ENCODE data around the gene EDN2. TPM values are rescaled to one million over a fixed set of nuclear protein-coding genes. Genes with fewer than 3 reads are reported as not detected.

The EDN2 gene
- total and polyA plus RNA-seq, 2 experiments from 2014 or later = 0.40 to 2.3 TPM

- H3K4me2 ChIP-seq = peak overlapping the region; percentile 79
- H3K27me3 ChIP-seq = no peaks in the 10 kb centered on the region
- no peak overlapping the region for H3K27ac ChIP-seq
- H3K36me3 ChIP-seq (replicated peaks; ENCODE audit: insufficient read depth, low read depth) = no peaks in the 10 kb centered on the region
- no peaks in the 10 kb centered on the region for H3K79me2 ChIP-seq
- 28% methylated on average over 51 of the region's 53 CpGs for WGBS (ENCODE audit: low lambda C conversion rate, missing lambda C conversion rate)
- H3K9me2 ChIP-seq (replicated peaks; ENCODE audit: insufficient read depth) = no peaks in the 10 kb centered on the region
- H3K4me1 ChIP-seq (ENCODE audit: insufficient read depth) = peaks cover 25% of the 10 kb centered on the region
- H2AFZ ChIP-seq = peak overlapping the region; percentile 55
- peak; percentile 95 for DNase-seq (ENCODE audit: low spot score)
- no peaks in the 10 kb centered on the region for H4K20me1 ChIP-seq (ENCODE audit: insufficient read depth, poor library complexity, severe bottlenecking)
- H3K9me3 ChIP-seq (ENCODE audit: low read depth) = no peaks in the 10 kb centered on the region
- TF ChIP-seq, protein P1, sequence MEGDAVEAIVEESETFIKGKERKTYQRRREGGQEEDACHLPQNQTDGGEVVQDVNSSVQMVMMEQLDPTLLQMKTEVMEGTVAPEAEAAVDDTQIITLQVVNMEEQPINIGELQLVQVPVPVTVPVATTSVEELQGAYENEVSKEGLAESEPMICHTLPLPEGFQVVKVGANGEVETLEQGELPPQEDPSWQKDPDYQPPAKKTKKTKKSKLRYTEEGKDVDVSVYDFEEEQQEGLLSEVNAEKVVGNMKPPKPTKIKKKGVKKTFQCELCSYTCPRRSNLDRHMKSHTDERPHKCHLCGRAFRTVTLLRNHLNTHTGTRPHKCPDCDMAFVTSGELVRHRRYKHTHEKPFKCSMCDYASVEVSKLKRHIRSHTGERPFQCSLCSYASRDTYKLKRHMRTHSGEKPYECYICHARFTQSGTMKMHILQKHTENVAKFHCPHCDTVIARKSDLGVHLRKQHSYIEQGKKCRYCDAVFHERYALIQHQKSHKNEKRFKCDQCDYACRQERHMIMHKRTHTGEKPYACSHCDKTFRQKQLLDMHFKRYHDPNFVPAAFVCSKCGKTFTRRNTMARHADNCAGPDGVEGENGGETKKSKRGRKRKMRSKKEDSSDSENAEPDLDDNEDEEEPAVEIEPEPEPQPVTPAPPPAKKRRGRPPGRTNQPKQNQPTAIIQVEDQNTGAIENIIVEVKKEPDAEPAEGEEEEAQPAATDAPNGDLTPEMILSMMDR (IDR thresholded peaks at IDR 0.05; ENCODE audit: poor library complexity) = peak; percentile 93
- TF ChIP-seq EZH2 (IDR thresholded peaks at IDR 0.05; ENCODE audit: borderline replicate concordance) = no peak
- no peak overlapping the region for H3K4me3 ChIP-seq
These were observed 31.9 kb upstream of the EDN2 start for GRCh38 chr1:41516168-41517061.

- H4K20me1 ChIP-seq (ENCODE audit: insufficient read depth, poor library complexity, severe bottlenecking) = no peaks in the 10 kb centered on the region
- H3K36me3 ChIP-seq (replicated peaks; ENCODE audit: insufficient read depth, low read depth) = no peaks in the 10 kb centered on the region
- no peaks in the 10 kb centered on the region for H3K79me2 ChIP-seq
- DNase-seq (ENCODE audit: low spot score) = no peak
- no peaks in the 10 kb centered on the region for H3K27me3 ChIP-seq
- H2AFZ ChIP-seq = no peak overlapping the region
- H3K4me3 ChIP-seq = no peak overlapping the region
- WGBS (ENCODE audit: low lambda C conversion rate, missing lambda C conversion rate) = 12% methylated on average over 6 of the region's 6 CpGs
- peak overlapping the region; percentile 48 for H3K27ac ChIP-seq
- peak overlapping the region; percentile 58 for H3K4me2 ChIP-seq
- no peaks in the 10 kb centered on the region for H3K9me3 ChIP-seq (ENCODE audit: low read depth)
- H3K4me1 ChIP-seq (ENCODE audit: insufficient read depth) = peaks cover 25% of the 10 kb centered on the region
- TF ChIP-seq, protein P1 (IDR thresholded peaks at IDR 0.05; ENCODE audit: poor library complexity) = no peak
- TF ChIP-seq EZH2phosphoT487 (IDR thresholded peaks at IDR 0.05; ENCODE audit: low read depth, severe bottlenecking, unreplicated experiment) (no peak), EZH2 (IDR thresholded peaks at IDR 0.05; ENCODE audit: borderline replicate concordance) (no peak)
- no peaks in the 10 kb centered on the region for H3K9me2 ChIP-seq (replicated peaks; ENCODE audit: insufficient read depth)
These were observed 31.3 kb upstream of the EDN2 start for GRCh38 chr1:41515778-41516167.

DNA sequence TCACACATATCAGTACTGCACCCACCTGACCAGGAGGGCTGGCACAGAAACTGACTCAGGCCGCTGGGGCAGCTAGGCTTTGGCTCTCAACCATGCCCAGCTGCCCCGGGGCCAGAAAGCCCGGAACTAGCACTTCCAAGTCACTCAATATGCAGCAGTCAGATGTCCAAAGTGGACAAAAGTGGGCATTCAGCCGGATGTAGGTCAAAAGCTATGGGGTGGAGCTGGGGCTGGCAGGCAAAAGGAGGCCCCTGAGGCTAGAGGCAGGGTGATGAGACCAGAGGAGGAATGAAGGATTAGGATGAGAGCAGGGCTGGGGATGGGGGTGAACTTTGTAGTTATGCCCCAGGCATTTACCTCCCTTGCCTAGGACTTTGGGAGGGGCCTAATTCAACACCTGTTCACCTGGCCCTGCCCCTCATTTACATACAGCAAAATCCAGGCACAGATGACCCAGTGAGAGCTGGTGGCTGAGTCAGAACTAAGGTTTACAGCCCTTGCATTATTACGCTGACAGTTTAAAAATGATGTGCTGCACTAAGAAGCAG, 30.7 kb upstream of the EDN2 start:
- Histone ChIP-seq H3K9me3 (ENCODE audit: low read depth) (no peaks in the 10 kb centered on the region), H3K4me3 (no peak overlapping the region), H3K27ac (peak overlapping the region; percentile 23), H3K79me2 (no peaks in the 10 kb centered on the region), H3K36me3 (replicated peaks; ENCODE audit: insufficient read depth, low read depth) (no peaks in the 10 kb centered on the region), H3K27me3 (no peaks in the 10 kb centered on the region), H2AFZ (no peak overlapping the region), H3K4me2 (no peak overlapping the region), H3K4me1 (ENCODE audit: insufficient read depth) (peaks cover 25% of the 10 kb centered on the region), H4K20me1 (ENCODE audit: insufficient read depth, poor library complexity, severe bottlenecking) (no peaks in the 10 kb centered on the region), H3K9me2 (replicated peaks; ENCODE audit: insufficient read depth) (no peaks in the 10 kb centered on the region)
- 85% methylated on average over 3 of the region's 5 CpGs for WGBS (ENCODE audit: low lambda C conversion rate, missing lambda C conversion rate)
- peak; percentile 73 for DNase-seq (ENCODE audit: low spot score)
- TF ChIP-seq, protein P1 (IDR thresholded peaks at IDR 0.05; ENCODE audit: poor library complexity) = no peak
- no peak for TF ChIP-seq EZH2phosphoT487 (IDR thresholded peaks at IDR 0.05; ENCODE audit: low read depth, severe bottlenecking, unreplicated experiment)
- no peak for TF ChIP-seq EZH2 (IDR thresholded peaks at IDR 0.05; ENCODE audit: borderline replicate concordance)
